ENCODE measurements around the gene ZMIZ1.

Gene ZMIZ1

DNA sequence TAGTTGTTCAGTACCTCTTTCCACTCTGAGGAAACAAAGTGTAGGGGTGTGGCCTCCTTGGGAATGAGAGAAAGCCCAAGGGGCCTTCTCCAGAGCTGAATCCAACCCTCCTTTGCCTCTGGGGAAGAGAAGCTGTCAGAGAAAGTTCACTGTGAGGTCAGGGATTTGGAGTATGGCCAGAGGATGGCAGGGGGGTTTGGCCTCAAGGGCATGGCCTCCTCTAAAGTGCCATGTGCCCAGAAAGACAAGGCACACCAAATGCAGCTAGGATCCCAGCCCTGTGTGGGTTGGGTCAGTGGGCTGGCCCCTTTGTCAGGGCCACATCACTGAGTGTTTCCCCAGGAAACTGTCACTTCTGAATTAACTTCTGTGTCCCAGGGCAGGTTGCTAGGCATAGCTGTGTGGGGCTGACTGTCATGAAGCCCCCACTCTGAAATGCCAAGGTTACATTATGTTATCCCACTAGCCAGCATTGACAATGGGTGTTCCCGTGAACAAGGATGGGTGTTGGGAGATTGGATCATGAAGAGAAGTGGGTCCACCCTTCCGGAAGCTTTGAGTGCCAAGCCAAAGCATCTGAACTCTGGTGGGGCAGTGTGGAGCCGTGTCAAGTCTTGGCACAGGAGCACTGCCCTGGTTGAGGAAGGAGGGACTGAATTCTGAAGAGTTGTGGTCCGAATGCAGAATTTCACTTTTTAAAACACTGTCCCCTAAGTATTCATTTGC lies 123.3 kb downstream of the ZMIZ1 start:
- TF ChIP-seq JUND (IDR thresholded peaks at IDR 0.05; ENCODE audit: low read depth), result no peak
- DNase-seq (ENCODE audit: low read depth in 1 of 2, low spot score in 1 of 2), result no peak
- in situ Hi-C loops (cut with HindIII; ENCODE audit: low pct_unique_long_range_greater_than_20kb, low sequenced_read_pairs), result no loop called here

DNA sequence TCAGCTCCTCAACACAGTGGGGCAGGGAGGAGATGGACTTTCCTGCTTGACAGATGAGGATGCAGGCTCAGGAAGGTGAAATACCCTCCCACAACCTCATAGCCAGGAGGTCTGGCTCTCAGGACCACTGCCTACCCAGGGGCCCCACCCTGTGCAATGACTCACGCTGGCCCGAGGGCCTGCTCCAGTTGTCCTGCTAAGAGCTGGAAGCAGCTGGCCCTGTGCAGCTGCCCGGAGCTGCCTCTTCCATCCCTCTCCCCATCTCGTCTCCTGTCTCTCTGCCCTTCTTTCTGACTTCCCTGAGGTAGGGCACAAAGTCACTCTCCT lies 123.9 kb downstream of the ZMIZ1 start:
- no peak for TF ChIP-seq JUND (IDR thresholded peaks at IDR 0.05; ENCODE audit: low read depth)
- no peak for DNase-seq (ENCODE audit: low read depth in 1 of 2, low spot score in 1 of 2)
- in situ Hi-C loops (cut with HindIII; ENCODE audit: low pct_unique_long_range_greater_than_20kb, low sequenced_read_pairs), result no loop called here

DNA sequence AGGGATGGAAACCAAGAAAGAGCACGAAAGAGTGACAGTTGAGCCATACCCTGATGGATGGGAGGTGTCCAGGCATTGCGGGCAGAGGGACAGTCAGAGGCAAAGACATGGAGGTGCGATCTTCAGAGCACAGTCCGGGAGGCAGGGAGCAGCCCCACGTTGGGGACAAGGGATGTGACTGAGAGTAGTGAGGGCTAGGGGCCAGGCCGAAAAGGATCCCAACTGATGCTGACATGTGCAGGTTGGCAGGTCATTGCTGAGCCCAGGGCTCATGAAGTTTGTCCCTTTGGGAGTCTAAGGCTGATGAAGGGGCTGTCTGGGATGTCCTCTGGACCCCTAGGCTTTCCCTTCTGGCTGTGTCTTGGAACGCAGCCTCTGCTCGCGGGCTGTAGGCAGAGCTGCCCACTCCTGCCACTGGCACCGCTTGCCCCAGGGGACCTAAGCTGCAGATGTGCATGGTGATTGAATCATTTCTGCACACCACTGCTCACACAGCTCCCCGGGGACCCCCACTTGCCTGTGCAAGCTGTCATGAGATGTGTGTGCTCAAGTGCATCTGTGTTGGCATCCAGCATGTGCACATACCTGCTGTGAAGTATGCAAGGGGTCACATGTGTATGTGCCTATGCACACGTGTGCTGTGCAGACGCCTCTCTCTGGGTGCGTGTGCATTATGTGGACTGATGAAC lies 125.1 kb downstream of the ZMIZ1 start:
- no peak for DNase-seq (ENCODE audit: low read depth in 1 of 2, low spot score in 1 of 2)
- in situ Hi-C loops (cut with HindIII; ENCODE audit: low pct_unique_long_range_greater_than_20kb, low sequenced_read_pairs), result no loop called here
- TF ChIP-seq JUND (IDR thresholded peaks at IDR 0.05; ENCODE audit: low read depth), result no peak

DNA sequence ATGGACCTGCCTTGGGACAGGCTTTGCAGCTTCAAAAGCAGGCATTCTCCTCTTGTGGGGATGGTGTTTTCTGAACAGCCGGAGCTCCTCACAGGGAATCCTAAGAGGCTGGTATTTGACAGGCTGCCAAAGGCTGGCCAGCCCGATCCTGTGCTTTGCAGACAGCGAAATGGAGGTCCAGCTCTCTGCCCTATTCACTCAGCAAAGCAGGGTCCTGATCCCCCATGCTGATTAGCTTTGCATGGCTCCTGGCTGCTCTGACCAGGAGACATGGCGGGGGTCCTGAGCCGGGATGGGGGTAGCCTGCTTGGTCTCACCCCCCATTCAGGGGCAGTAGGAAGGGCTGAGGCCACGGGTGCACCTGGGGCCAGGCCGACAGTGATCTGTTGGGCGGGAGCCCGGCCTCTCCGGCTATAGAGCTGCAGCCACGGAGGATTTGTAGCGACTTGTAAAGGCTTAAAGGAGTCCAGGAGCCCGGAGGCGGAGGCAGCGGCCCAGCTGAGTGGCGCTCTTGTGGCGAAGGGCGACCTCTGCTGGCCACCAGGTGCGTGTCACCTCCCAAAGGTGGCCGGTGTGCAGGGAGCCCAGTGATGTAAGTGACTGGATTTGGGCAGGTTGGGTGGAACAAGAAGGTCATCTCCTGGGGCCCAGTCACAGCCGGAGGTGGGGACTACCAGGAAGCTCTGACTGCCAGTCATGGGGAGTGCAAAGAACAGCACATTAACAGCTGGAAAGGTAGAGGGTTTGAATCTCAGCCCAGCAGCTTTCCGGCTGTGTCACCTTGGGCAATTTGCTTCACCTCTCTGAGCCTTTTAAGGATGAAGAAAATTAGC lies 126.5 kb downstream of the ZMIZ1 start:
- in situ Hi-C loops (cut with HindIII; ENCODE audit: low pct_unique_long_range_greater_than_20kb, low sequenced_read_pairs), result no loop called here
- TF ChIP-seq JUND (IDR thresholded peaks at IDR 0.05; ENCODE audit: low read depth), result no peak
- peak; percentile 80 to 94 for DNase-seq (ENCODE audit: low read depth in 1 of 2, low spot score in 1 of 2)

DNA sequence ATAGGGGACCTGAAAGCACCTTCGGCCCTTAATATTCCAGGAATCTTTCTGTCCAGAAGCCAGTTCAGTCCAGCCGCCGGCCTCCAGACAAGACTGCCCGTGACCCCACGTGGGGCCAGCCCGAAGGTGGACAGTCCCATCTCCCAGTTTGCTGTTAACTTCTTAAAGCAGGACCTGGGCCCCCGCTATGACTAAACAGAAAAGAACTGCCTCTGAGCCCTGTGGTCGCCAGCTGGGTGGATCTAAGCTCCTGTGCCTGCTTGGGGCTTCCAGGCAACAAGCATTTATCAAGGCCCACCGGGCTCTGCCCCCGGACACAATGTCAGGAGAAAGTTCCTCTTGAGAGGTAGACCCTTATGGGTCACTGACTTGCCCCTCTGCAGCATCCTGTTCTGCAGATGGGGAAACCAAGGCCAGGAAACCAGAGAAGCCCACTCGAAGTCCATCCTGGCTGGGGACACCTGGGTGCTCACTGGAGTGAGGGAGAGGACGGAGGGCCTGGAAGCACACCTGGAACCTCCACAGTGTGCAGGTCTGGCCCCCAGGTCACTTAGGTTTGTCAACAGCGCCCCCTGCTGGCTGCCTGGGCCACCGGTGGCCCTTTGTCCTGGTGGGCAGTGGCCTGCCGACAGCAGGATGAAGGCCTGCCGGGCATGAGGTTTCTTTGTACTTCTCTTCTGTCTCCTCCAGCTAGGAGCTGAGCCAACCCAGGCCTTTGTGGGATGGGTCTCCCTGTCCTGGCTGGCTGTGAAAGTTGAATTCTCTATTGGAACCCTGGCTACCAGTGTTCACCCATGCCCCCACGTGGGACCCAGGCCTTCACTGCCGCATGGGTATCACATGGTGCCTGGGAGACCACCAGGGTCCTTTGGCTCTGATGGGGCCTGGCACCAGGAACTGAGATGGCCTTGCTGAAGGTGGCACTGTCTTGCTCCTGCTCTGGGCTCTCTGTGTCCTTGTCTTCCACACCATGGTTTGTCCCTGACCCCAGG lies 128.0 kb downstream of the ZMIZ1 start:
- peak; percentile 82 to 84 for DNase-seq (ENCODE audit: low read depth in 1 of 2, low spot score in 1 of 2)
- no peak for TF ChIP-seq JUND (IDR thresholded peaks at IDR 0.05; ENCODE audit: low read depth)
- in situ Hi-C loops (cut with HindIII; ENCODE audit: low pct_unique_long_range_greater_than_20kb, low sequenced_read_pairs), result no loop called here

DNA sequence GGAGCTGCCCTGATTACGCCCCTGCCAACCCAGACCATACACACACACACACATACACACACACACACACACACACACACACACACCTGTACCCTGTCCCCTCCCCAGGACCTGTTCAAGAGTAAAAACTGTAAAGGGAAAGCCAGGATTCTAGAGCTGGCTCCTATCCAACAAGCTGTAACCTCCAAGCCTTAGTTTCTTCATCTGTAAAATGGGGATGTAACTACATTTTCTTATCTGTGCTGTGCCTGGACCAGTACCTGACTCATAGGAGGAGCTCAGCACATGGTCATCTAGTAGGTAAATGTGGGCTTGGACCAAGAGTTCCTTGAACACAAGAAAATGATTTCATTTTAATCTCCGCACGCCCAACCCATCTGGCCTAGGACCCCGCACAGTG lies 128.8 kb downstream of the ZMIZ1 start:
- in situ Hi-C loops (cut with HindIII; ENCODE audit: low pct_unique_long_range_greater_than_20kb, low sequenced_read_pairs), result no loop called here
- no peak for DNase-seq (ENCODE audit: low read depth in 1 of 2, low spot score in 1 of 2)
- no peak for TF ChIP-seq JUND (IDR thresholded peaks at IDR 0.05; ENCODE audit: low read depth)

DNA sequence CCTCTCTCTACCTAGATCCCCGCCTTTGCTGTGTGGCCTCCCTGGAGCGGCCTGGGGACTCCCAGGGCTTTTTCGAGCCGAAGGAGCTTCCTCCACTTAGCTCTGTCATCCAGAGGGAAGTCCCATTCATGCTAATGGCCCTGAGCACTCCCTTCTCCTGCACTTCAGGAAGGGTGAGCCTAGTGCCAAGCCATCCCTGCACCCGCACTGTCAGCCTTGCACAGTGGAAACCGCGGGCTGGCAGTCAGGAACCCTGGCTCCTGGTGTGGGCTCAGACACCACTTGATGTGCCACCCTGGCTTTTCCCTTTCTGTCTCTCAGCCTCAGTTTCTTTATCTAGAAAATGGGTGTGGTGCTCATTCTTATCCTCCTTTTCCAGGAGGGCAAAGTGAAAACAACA lies 131.6 kb downstream of the ZMIZ1 start:
- in situ Hi-C loops (cut with HindIII; ENCODE audit: low pct_unique_long_range_greater_than_20kb, low sequenced_read_pairs), result no loop called here
- DNase-seq (ENCODE audit: low read depth in 1 of 2, low spot score in 1 of 2), result no peak

DNA sequence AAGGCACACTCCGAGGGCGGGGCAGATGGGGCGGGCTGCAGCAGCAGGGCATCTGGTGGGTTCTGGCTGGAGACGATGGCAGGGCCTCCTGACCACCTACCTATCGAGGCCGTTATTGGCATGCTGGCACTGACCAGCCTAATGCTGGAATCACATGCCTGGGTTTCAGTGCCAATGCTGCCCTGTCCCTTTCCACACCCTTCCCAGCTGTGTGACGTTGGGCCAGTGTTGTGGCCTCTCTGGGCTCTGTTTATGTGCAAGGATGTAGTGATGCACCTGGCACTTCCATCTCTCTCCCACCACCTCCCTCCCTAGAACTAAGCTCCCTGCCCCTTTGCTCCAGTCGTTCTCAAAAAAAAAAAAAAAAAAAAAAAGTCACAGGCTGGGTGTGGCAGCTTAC lies 132.9 kb downstream of the ZMIZ1 start:
- in situ Hi-C loops (cut with HindIII; ENCODE audit: low pct_unique_long_range_greater_than_20kb, low sequenced_read_pairs), result no loop called here
- DNase-seq (ENCODE audit: low read depth in 1 of 2, low spot score in 1 of 2), result no peak
- TF ChIP-seq JUND (IDR thresholded peaks at IDR 0.05; ENCODE audit: low read depth), result no peak

More for the DNA sequence above, 131.6 kb downstream of the ZMIZ1 start:
- TF ChIP-seq JUND (IDR thresholded peaks at IDR 0.05; ENCODE audit: low read depth), result no peak

DNA sequence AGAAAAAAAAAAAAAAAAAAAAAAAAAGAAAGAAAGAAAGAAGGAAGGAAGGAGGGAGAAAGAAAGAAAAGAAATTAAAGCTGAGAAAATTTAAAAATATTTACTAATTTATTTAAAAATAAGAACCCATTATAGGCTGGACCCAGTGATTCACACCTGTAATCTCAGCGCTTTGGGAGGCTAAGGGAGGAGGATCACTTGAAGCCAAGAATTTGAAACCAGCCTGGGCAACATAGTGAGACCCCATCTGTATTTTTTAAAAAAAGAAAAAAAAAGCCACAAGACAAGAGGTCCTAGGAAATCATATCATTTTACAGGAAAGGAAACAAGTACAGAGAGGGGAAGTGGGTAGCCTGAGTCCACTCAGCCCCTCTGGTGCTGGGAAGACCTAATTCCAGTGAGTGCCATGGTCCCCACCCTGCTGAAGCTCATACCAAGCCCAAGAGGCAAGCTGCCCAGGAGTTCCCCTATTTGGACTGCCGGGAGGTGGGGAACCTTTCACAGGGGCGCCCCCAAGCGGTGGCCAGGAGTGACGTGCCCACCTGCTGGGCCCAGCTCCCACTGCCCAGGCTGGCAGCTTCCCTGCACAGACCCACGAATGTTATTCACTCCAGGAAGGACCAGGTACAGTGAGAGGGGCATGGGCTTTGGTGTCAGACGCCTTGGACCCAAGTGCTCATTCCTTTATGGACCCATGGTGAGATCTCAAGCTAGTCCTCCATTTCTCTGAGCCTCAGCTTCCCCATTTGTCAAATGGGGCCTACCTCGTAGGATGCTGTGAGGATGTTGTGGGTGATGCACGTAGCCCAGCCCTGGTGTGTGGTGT lies 133.6 kb downstream of the ZMIZ1 start:
- no peak for TF ChIP-seq JUND (IDR thresholded peaks at IDR 0.05; ENCODE audit: low read depth)
- peak in 1 of 2 experiments; percentile 53 for DNase-seq (ENCODE audit: low read depth in 1 of 2, low spot score in 1 of 2)
- in situ Hi-C loops (cut with HindIII; ENCODE audit: low pct_unique_long_range_greater_than_20kb, low sequenced_read_pairs), result no loop called here

DNA sequence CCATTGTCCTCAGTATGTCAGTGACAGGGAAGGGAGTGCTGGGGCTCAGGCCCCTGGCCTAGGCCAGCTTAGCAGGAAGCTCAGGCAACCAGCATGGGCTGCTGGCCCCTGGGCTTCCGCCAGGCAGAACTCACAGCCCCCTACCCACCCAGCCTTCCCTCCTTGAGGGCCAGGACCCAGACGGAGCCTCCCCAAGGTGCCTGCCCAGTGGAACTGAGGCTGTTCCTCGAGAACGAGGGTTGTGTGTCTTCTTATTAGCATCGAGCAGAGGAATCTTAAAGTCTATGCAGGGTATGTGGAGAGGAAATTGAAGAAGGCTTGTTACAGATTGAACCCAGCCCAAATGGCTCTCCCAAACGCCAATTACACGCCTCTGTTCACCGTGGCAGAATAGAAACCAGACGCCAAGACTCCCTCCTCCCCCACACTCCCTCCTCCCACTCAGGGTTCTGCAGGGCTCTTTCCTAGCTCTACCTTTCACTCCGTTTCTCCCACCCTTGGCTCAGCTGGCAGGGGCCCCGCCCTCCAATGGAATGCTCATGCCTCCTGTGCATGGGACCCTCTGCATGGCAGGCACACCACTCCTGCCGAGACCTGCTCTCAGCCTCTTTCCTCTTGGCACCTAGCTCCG lies 134.4 kb downstream of the ZMIZ1 start:
- in situ Hi-C loops (cut with HindIII; ENCODE audit: low pct_unique_long_range_greater_than_20kb, low sequenced_read_pairs), result no loop called here
- no peak for TF ChIP-seq JUND (IDR thresholded peaks at IDR 0.05; ENCODE audit: low read depth)
- DNase-seq (ENCODE audit: low read depth in 1 of 2, low spot score in 1 of 2), result no peak

DNA sequence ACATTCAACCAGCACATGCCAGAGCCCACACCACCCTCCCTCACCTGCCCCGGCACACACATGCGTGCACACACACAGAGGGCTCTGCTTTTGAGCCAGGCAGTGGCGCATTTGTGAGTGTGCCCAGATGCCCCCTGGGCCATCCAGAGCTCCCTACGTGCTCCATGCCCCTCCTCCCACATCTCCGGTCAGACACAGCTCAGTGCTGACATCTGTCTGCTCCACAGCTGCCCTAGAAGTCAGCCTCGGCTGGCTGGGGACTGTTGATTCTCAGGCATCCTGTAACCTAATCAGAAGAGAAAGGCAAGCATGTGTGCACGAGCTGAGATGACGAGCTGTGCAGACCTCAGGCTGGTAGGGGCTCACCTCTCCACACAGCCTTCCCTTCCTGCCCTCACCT lies 135.1 kb downstream of the ZMIZ1 start:
- TF ChIP-seq JUND (IDR thresholded peaks at IDR 0.05; ENCODE audit: low read depth), result no peak
- no peak for DNase-seq (ENCODE audit: low read depth in 1 of 2, low spot score in 1 of 2)
- in situ Hi-C loops (cut with HindIII; ENCODE audit: low pct_unique_long_range_greater_than_20kb, low sequenced_read_pairs), result no loop called here
